Mucosa of descending colon (tissue), 3 donors: Measurements from ENCODE around the gene GUCA1A. TPM values are rescaled to one million over a fixed set of nuclear protein-coding genes. Genes with fewer than 3 reads are reported as not detected.
"Not testable (repeated sequence)": the region's sequence is repeated elsewhere in the genome, so short reads cannot be mapped to it uniquely, and the experiment has no call there.

Experiments used
- ATAC-seq: fragments of 200-7000 bp; cut with Tn5 transposase; one replicate; pipeline ENCODE4 v1.9.1; 2020; ENCODE audit warnings: mild to moderate bottlenecking, moderate library complexity
- DNase-seq, 3 donors: peaks; one replicate each; pipeline ENCODE4 v3.0.0-alpha.2; 2020
- H3K36me3 ChIP-seq: fragments of 200-600 bp; one replicate; pipeline ENCODE4 v1.8.0; 2021; ENCODE audit warnings: low read depth, mild to moderate bottlenecking
- H3K4me1 ChIP-seq: fragments of 200-600 bp; one replicate; pipeline ENCODE4 v1.8.0; 2021; ENCODE audit warnings: low read depth, mild to moderate bottlenecking
- H3K4me3 ChIP-seq: fragments of 200-600 bp; one replicate; pipeline ENCODE4 v1.8.0; 2021; ENCODE audit warnings: mild to moderate bottlenecking
- H3K9me3 ChIP-seq: fragments of 200-600 bp; one replicate; pipeline ENCODE4 v1.8.0; 2021; ENCODE audit warnings: mild to moderate bottlenecking
- CTCF ChIP-seq: fragments of 200-600 bp; IDR thresholded peaks from one replicate; pipeline ENCODE4 v1.8.0; 2022; ENCODE audit warnings: antibody characterized with exemption, mild to moderate bottlenecking
- intact Hi-C, 2 donors: fragments of 100-400 bp; cut with DNase I in 1 of 2; cut with micrococcal nuclease in 1 of 2; formaldehyde crosslinking; loops; one replicate each; pipeline versions ENCODE4 v1.11.0 to v1.11.1; 2022; cut with DNase I, micrococcal nuclease
- total RNA-seq, 3 donors: library from RNA; stranded (reverse); fragmentation: NEBNext Ultra II Directional in 2 of 3; extraction: Animal tissue kit (Norgen Biotek cat#: 25700) in 2 of 3; gene quantifications; one replicate each; pipeline versions ENCODE4 v1.2.1 to v1.2.4, GENCODE V29; 2021 to 2023
- donor health status: DM: no; HTN: no; CAD: no; lungs with moderate emphysema.
- donor health status: DM: no; HTN: no; CAD: no.
- donor health status: DM: no; HTN: yes; CAD: no.

Gene GUCA1A
- total RNA-seq, 3 donors from 2014 or later: not detected

GRCh38 chr6:42179945-42180313, 6.8 kb downstream of the GUCA1A start:
- DNase-seq (no peak), ATAC-seq (no peak)
- no peak for TF ChIP-seq CTCF
- Histone ChIP-seq H3K9me3 (no peaks in the 10 kb centered on the region), H3K4me1 (no peaks in the 10 kb centered on the region), H3K36me3 (no peaks in the 10 kb centered on the region), H3K4me3 (no peak overlapping the region)
- intact Hi-C loops: no loop called here

DNA sequence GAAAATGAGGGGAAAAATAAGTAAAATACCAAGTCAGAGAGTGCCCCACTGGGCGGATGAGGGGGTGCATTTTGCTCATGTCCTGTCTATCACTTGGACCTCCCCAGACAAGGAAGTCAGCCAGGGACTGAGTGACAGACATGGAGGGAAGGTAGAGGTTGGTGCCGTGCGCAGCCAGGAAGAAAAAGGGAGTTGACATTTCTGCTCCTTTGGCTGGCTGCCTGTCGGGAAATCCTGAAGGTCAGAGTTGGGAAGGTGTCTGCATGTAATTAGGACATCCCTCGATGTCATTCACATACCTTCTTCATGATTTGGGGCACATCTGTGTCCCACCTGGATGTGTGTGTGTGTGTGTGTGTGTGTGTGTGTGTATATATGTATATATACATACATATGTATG, 8.9 kb downstream of the GUCA1A start:
- H3K4me3 ChIP-seq: no peak overlapping the region
- no peaks in the 10 kb centered on the region for H3K4me1 ChIP-seq
- peak; percentile 92 for ATAC-seq
- peak in 2 of 3 donors; percentile 32 to 64 for DNase-seq
- no peaks in the 10 kb centered on the region for H3K36me3 ChIP-seq
- TF ChIP-seq CTCF: no peak
- H3K9me3 ChIP-seq: no peaks in the 10 kb centered on the region
- intact Hi-C loops: no loop called here

DNA sequence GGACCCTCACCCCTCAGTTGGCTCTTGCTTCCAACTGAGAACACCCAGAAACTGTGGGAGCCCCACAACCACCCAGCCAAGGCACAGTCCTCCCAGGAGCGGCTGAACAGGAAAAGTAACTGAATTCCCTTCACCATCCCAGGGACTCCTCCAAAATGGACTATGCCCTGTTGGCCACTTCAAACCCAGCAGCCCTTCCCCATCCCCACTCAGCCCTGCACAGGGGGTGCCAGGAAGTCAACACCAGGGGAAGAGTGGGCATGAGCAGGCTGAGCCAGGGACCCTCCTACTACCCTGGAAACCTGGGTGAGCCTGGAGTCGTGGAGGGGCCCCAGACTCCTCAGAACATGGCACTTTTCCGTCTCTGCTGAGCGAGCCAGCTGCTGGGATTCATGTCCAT, 11.3 kb downstream of the GUCA1A start:
- intact Hi-C loops: no loop called here
- DNase-seq: no peak
- no peak for TF ChIP-seq CTCF
- Histone ChIP-seq H3K36me3 (no peaks in the 10 kb centered on the region), H3K4me3 (no peak overlapping the region), H3K9me3 (no peaks in the 10 kb centered on the region), H3K4me1 (no peaks in the 10 kb centered on the region)
- ATAC-seq: no peak

GRCh38 chr6:42185597-42185996, 12.4 kb downstream of the GUCA1A start:
- intact Hi-C loops: no loop called here
- ATAC-seq (no peak), DNase-seq (no peak)
- no peaks in the 10 kb centered on the region for H3K4me1 ChIP-seq
- H3K4me3 ChIP-seq: no peak overlapping the region
- no peaks in the 10 kb centered on the region for H3K9me3 ChIP-seq
- TF ChIP-seq CTCF: no peak
- no peaks in the 10 kb centered on the region for H3K36me3 ChIP-seq

DNA sequence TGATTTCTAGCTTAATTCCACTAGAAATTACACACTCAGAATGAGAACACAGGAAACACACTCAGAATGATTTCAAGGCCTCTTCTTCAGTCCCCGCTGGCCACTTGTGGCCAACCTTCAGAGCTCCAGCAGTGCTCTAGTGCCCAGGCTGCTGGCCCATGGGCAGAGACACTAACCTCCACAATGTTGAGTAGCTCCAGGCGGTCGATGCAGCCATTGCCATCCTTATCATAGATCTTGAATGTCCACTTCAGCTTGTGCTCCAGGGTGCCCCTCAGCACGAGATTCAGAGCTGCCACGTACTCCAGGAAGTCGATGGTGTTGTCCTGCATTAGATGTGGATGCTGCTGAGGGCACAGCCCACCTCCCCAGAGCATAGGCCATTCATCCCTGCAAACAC, 15.2 kb downstream of the GUCA1A start:
- Histone ChIP-seq H3K36me3 (no peaks in the 10 kb centered on the region), H3K9me3 (no peaks in the 10 kb centered on the region), H3K4me3 (no peak overlapping the region), H3K4me1 (no peaks in the 10 kb centered on the region)
- no peak for TF ChIP-seq CTCF
- intact Hi-C loops: no loop called here
- no peak for ATAC-seq
- DNase-seq: no peak

DNA sequence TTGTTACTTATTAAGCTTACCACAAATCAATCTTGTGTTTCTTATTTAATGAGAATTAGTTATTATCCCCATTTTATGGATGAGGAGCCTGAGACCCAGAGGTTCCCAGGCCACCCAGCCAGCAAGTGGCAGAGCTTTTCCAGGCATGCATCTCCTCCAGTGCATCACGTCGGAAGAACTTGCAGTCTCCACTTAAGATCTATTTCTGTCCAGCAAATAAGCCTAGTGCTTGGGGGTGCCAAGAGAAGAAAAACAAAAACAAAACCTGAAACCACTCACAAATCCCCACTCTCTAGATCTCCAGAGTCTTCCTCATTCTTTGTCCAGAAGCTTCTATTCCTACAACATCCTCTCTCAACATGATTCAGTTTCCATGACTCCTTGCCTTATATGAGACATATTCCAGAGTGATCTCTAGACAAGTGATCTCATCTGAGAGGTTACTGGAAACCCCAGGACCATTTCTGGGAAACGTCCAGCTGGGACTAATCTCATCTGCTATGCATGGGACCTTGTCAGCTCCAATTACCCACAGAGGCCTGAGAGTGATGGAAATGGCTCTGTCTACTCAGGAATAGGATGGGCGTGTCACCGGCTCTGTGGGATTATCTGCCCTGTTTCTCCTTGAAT, 17.5 kb downstream of the GUCA1A start:
- Histone ChIP-seq H3K4me3 (no peak overlapping the region), H3K9me3 (no peaks in the 10 kb centered on the region), H3K36me3 (no peaks in the 10 kb centered on the region), H3K4me1 (no peaks in the 10 kb centered on the region)
- ATAC-seq (peak; percentile 19), DNase-seq (no peak)
- intact Hi-C loops: no loop called here
- TF ChIP-seq CTCF: no peak

DNA sequence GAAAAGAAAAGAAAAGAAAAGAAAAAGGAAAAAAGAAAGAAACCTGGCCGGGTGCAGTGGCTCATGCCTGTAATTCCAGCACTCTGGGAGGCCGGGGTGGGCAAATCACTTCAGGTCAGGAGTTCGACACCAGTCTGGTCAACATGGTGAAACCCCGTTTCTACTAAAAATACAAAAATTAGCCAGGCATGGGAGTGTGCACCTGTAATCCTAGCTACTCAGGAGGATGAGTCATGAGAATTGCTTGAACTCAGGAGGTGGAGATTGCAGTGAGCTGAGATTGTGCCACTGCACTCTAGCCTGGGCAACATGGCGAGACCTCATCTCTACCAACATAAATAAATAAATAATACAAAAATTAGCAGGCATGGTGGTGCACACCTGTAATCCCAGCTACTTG, 19.2 kb downstream of the GUCA1A start:
- H3K36me3 ChIP-seq, H3K4me3 ChIP-seq, H3K9me3 ChIP-seq, ATAC-seq, H3K4me1 ChIP-seq, intact Hi-C loops, DNase-seq: not testable (repeated sequence)
